IMR-90 (cell line): ENCODE results near the gene QKI. TPM values are rescaled to one million over a fixed set of nuclear protein-coding genes. Genes with fewer than 3 reads are reported as not detected.

Source experiments
- ATAC-seq: fragments of 200-7000 bp; cut with Tn5 transposase; 2 replicates; pipeline ENCODE4 v1.9.1; 2020; ENCODE audit warnings: low read depth, mild to moderate bottlenecking, moderate library complexity
- BruUV-seq: library from RNA; stranded (reverse); fragments of 400-500 nt; replicated peaks from 2 replicates; lab custom pipeline; 2021; lab: Mats Ljungman, UMichigan
- CTCF ChIA-PET: fragments of 300-600 bp; formaldehyde crosslinking; extraction: SDS; loops from one replicate; lab custom pipeline; 2021; ENCODE audit warnings: antibody characterized with exemption; lab: Yijun Ruan, JAX
- POLR2A ChIA-PET: fragments of 300-600 bp; sonication (Branson Sonifier 250); formaldehyde crosslinking; loops from one replicate; lab custom pipeline; 2022; ENCODE audit warnings: antibody characterized with exemption; ENCODE audit not compliant: unreplicated experiment; lab: Charles Lee
- DNase-seq: peaks from one replicate; pipeline ENCODE4 v3.0.0; 2013
- H2AFZ ChIP-seq: replicated peaks from 2 replicates; pipeline ENCODE3; 2013; ENCODE audit warnings: low read length, mild to moderate bottlenecking; ENCODE audit not compliant: poor library complexity
- H2AK5ac ChIP-seq: 2 replicates; pipeline ENCODE4 v1.6.1; 2013; ENCODE audit warnings: low read depth, low read length, inconsistent platforms
- H2AK9ac ChIP-seq: replicated peaks from 2 replicates; pipeline ENCODE3; 2013; ENCODE audit warnings: mild to moderate bottlenecking, low read depth, low read length, moderate library complexity; ENCODE audit not compliant: poor library complexity
- H2BK120ac ChIP-seq: 2 replicates; pipeline ENCODE4 v1.6.1; 2013; ENCODE audit warnings: low read depth, low read length, inconsistent platforms
- H2BK15ac ChIP-seq: 3 replicates; pipeline ENCODE4 v1.6.1; 2013; ENCODE audit warnings: low read depth, low read length, inconsistent platforms
- H2BK20ac ChIP-seq: 2 replicates; pipeline ENCODE4 v1.6.1; 2013; ENCODE audit warnings: low read depth, mild to moderate bottlenecking, inconsistent platforms, low read length, moderate library complexity
- H2BK5ac ChIP-seq: 2 replicates; pipeline ENCODE4 v1.6.1; 2013; ENCODE audit warnings: mild to moderate bottlenecking, low read depth, low read length, inconsistent platforms; ENCODE audit not compliant: poor library complexity, severe bottlenecking
- H3K14ac ChIP-seq: replicated peaks from 2 replicates; pipeline ENCODE4 v1.6.1; 2013; ENCODE audit warnings: low read depth, low read length, inconsistent platforms
- H3K18ac ChIP-seq: 2 replicates; pipeline ENCODE4 v1.6.1; 2013; ENCODE audit warnings: low read depth, low read length, control low read depth
- H3K23ac ChIP-seq: 2 replicates; pipeline ENCODE4 v1.6.1; 2013; ENCODE audit warnings: low read depth, low read length, inconsistent platforms
- H3K27ac ChIP-seq: 2 replicates; pipeline ENCODE4 v1.5.1; 2013; ENCODE audit warnings: mild to moderate bottlenecking, control low read depth, low read length; ENCODE audit not compliant: insufficient read depth
- H3K27me3 ChIP-seq: 2 replicates; pipeline ENCODE4 v1.6.1; 2013; ENCODE audit warnings: low read length; ENCODE audit not compliant: control insufficient read depth, insufficient read depth
- H3K36me3 ChIP-seq: 2 replicates; pipeline ENCODE4 v1.6.1; 2013; ENCODE audit warnings: low read length, mixed read lengths; ENCODE audit not compliant: control insufficient read depth, insufficient read depth
- H3K4ac ChIP-seq: 2 replicates; pipeline ENCODE4 v1.6.1; 2013; ENCODE audit warnings: low read depth, low read length, inconsistent platforms
- H3K4me1 ChIP-seq: 2 replicates; pipeline ENCODE4 v1.6.1; 2013; ENCODE audit warnings: low read length, mixed read lengths; ENCODE audit not compliant: control insufficient read depth, insufficient read depth
- H3K4me2 ChIP-seq: 2 replicates; pipeline ENCODE4 v1.6.1; 2013; ENCODE audit warnings: low read depth, mild to moderate bottlenecking, control low read depth, low read length, moderate library complexity
- H3K4me3 ChIP-seq: 2 replicates; pipeline ENCODE4 v1.5.1; 2013; ENCODE audit warnings: low read depth, mild to moderate bottlenecking, control low read depth, low read length, moderate library complexity; ENCODE audit not compliant: insufficient read depth
- H3K56ac ChIP-seq: 2 replicates; pipeline ENCODE4 v1.6.1; 2013; ENCODE audit warnings: low read length, inconsistent platforms; ENCODE audit not compliant: insufficient read depth; ENCODE audit errors: extremely low read depth
- H3K79me1 ChIP-seq, 2 experiments: 2 replicates each; pipeline ENCODE4 v1.6.1; 2013; ENCODE audit warnings: low read length in 2 of 2, inconsistent platforms in 1 of 2, low read depth in 1 of 2
- H3K9ac ChIP-seq: 2 replicates; pipeline ENCODE4 v1.6.1; 2013; ENCODE audit warnings: low read depth, low read length, control low read depth
- H3K9me1 ChIP-seq: 2 replicates; pipeline ENCODE4 v1.6.1; 2013; ENCODE audit warnings: low read length, inconsistent platforms; ENCODE audit not compliant: insufficient read depth
- H3K9me3 ChIP-seq: 2 replicates; pipeline ENCODE4 v1.6.1; 2013; ENCODE audit warnings: low read length; ENCODE audit not compliant: control insufficient read depth, insufficient read depth
- H4K20me1 ChIP-seq: 2 replicates; pipeline ENCODE4 v1.6.1; 2013; ENCODE audit warnings: low read length, inconsistent platforms; ENCODE audit not compliant: insufficient read depth
- H4K5ac ChIP-seq: 2 replicates; pipeline ENCODE4 v1.6.1; 2013; ENCODE audit warnings: mild to moderate bottlenecking, low read depth, low read length, control low read depth
- H4K8ac ChIP-seq, 2 experiments: 2 replicates each; pipeline ENCODE4 v1.6.1; 2013; ENCODE audit warnings: low read depth in 2 of 2, low read length in 2 of 2, control low read depth in 1 of 2, inconsistent platforms in 1 of 2
- H4K91ac ChIP-seq: 2 replicates; pipeline ENCODE4 v1.6.1; 2013; ENCODE audit warnings: low read depth, low read length, inconsistent platforms; ENCODE audit not compliant: insufficient read depth
- CEBPB ChIP-seq: IDR thresholded peaks from 2 replicates; pipeline ENCODE4 v1.6.1; 2012; ENCODE audit warnings: low read depth, low read length, improper control_type of control experiment
- POLR2A ChIP-seq: IDR thresholded peaks from 2 replicates; pipeline ENCODE4 v1.6.1; 2012; ENCODE audit warnings: mild to moderate bottlenecking, low read depth, low read length
- WGBS, 2 experiments: methylation state at CpG; one replicate each; pipeline versions ENCODE4 v1.1.5 to v1.1.7; 2013; ENCODE audit warnings: missing lambda C conversion rate in 2 of 2; ENCODE audit not compliant: insufficient read length in 1 of 2; ENCODE audit errors: extremely low coverage in 2 of 2; 5-methylcytosine and 5-hydroxymethylcytosine counted together
- dilution Hi-C: fragments of 300-500 bp; cut with HindIII; formaldehyde crosslinking; loops from one replicate; pipeline ENCODE4 v1.14.3; 2018; ENCODE audit warnings: low sequenced_read_pairs; ENCODE audit not compliant: unreplicated experiment
- in situ Hi-C: fragments of 300-500 bp; cut with MboI; formaldehyde crosslinking; loops from 3 replicates; pipeline ENCODE4 v1.14.3; 2019; ENCODE audit warnings: low sequenced_read_pairs, inconsistent platforms, mixed read lengths
- intact Hi-C: fragments of 100-400 bp; cut with micrococcal nuclease; formaldehyde crosslinking; loops from 2 replicates; pipeline ENCODE4 v1.10.0; 2022
- polyA plus RNA-seq, 3 experiments: library from polyadenylated mRNA; depleted of rRNA; stranded (reverse); fragments of >200 nt; gene quantifications; 2 replicates each; pipeline ENCODE4 v1.2.3, GENCODE V29; 2012; ENCODE audit warnings: low replicate concordance in 1 of 3
- total RNA-seq: library from RNA; depleted of rRNA; stranded (reverse); fragments of >200 nt; gene quantifications from 2 replicates; pipeline ENCODE4 v1.2.3, GENCODE V29; 2012
- TF ChIP-seq, protein P1 (sequence below): conservative IDR thresholded peaks from 2 replicates; pipeline ENCODE4 v1.5.1; 2012; ENCODE audit warnings: mild to moderate bottlenecking, low read depth, low read length, improper control_type of control experiment

Gene QKI
- total and polyA plus RNA-seq, 2 of the 4 experiments (the other 2 are of a cell fraction): 112 to 232 TPM

DNA sequence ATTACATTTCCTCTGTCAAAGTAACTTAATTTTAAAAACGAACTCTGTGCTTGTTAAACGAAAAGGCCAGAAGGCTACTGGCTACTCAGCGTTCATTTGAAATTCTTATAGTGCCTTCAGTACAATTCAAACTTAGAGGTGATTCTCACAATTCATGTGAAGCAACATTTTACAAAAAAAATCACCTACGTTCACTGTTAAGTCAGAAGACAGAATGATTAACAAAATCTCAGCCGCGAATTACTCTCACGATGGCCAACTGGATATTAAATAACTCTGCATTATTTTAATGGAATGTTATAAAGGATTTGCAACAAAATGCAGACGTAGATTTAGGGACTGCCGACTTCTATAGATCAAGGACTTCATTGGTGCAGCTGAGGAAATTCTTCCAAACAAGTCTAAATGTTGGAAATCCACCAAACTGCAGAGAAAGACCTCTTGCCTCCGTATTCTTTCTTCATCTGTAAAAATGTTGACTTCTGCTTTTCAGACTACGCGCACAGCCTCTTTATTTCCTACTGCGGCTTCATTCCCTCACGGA, 1.6 kb upstream of the QKI start:
- Histone ChIP-seq H3K4me1 (no peaks in the 10 kb centered on the region), H3K27ac (peak overlapping the region; percentile 78), H3K79me1 (no peaks in the 10 kb centered on the region), H3K56ac (peak overlapping the region; percentile 84), H3K14ac (0 out of 2 replicates have a peak overlapping the region, but pooled peaks have one; percentile 39), H2BK5ac (peak overlapping the region; percentile 93), H2AFZ (peak overlapping the region; percentile 98), H3K9me3 (no peaks in the 10 kb centered on the region), H3K4me2 (peak overlapping the region; percentile 96), H2BK20ac (no peak overlapping the region), H3K36me3 (no peaks in the 10 kb centered on the region), H3K4me3 (peak overlapping the region; percentile 100), H4K5ac (peak overlapping the region; percentile 27; the same call in 1 of the 2 replicates), H2AK9ac (peak overlapping the region; percentile 88), H3K9ac (peak overlapping the region; percentile 71), H2AK5ac (no peak overlapping the region), H3K9me1 (no peaks in the 10 kb centered on the region), H2BK120ac (peak overlapping the region; percentile 81; the same call in 1 of the 2 replicates), H3K23ac (peak overlapping the region; percentile 66), H4K8ac (peak overlapping the region; percentile 19 to 32; a peak in 3 of 4 replicates), H3K4ac (peak overlapping the region; percentile 14), H4K20me1 (peaks cover 6% of the 10 kb centered on the region; the same call in 1 of the 2 replicates), H2BK15ac (no peak overlapping the region), H3K27me3 (no peaks in the 10 kb centered on the region), H4K91ac (no peak overlapping the region), H3K18ac (peak overlapping the region; percentile 61; the same call in 1 of the 2 replicates)
- 0% methylated on average over 5 of the region's 14 CpGs; no CpG with 5 or more reads in 1 of the 2 experiments for WGBS, 2 experiments
- dilution Hi-C loops (no loop called here), in situ Hi-C loops (loop anchor here (25.0 kb wide), 1 partner anchor 2001 kb away; no protein-coding TSS in a partner anchor), intact Hi-C loops (loop anchor here (10.0 kb wide), 2 partner anchors 448 to 1832 kb away; no protein-coding TSS in a partner anchor)
- DNase-seq: no peak
- ATAC-seq: no peak
- TF ChIP-seq POLR2A (no peak), CEBPB (0 out of 2 replicates have a peak, but pooled peaks have one; percentile 30)
- TF ChIP-seq, protein P1, sequence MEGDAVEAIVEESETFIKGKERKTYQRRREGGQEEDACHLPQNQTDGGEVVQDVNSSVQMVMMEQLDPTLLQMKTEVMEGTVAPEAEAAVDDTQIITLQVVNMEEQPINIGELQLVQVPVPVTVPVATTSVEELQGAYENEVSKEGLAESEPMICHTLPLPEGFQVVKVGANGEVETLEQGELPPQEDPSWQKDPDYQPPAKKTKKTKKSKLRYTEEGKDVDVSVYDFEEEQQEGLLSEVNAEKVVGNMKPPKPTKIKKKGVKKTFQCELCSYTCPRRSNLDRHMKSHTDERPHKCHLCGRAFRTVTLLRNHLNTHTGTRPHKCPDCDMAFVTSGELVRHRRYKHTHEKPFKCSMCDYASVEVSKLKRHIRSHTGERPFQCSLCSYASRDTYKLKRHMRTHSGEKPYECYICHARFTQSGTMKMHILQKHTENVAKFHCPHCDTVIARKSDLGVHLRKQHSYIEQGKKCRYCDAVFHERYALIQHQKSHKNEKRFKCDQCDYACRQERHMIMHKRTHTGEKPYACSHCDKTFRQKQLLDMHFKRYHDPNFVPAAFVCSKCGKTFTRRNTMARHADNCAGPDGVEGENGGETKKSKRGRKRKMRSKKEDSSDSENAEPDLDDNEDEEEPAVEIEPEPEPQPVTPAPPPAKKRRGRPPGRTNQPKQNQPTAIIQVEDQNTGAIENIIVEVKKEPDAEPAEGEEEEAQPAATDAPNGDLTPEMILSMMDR: no peak
- TSS peak; percentile 52 for BruUV-seq
- POLR2A ChIA-PET: no interaction called here
- CTCF ChIA-PET: no interaction called here
